ENCODE data around the gene YBX3.

Gene YBX3

GRCh38 chr12:10722905-10723746 is at the start of gene YBX3:
YBX3 (minus strand) TSS chr12:10723323; CDS start chr12:10723111, 212 bp downstream.
- TF ChIP-seq, protein P1, sequence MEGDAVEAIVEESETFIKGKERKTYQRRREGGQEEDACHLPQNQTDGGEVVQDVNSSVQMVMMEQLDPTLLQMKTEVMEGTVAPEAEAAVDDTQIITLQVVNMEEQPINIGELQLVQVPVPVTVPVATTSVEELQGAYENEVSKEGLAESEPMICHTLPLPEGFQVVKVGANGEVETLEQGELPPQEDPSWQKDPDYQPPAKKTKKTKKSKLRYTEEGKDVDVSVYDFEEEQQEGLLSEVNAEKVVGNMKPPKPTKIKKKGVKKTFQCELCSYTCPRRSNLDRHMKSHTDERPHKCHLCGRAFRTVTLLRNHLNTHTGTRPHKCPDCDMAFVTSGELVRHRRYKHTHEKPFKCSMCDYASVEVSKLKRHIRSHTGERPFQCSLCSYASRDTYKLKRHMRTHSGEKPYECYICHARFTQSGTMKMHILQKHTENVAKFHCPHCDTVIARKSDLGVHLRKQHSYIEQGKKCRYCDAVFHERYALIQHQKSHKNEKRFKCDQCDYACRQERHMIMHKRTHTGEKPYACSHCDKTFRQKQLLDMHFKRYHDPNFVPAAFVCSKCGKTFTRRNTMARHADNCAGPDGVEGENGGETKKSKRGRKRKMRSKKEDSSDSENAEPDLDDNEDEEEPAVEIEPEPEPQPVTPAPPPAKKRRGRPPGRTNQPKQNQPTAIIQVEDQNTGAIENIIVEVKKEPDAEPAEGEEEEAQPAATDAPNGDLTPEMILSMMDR (IDR thresholded peaks at IDR 0.05; ENCODE audit: low read depth, low read length, missing control alignments): no peak
- DNase-seq (ENCODE audit: low read depth): no peak
- peak within 1 kb of the TSS; percentile 82 for H3K4me3 ChIP-seq (ENCODE audit: low read depth, low read length)

GRCh38 chr12:10771132-10771733 is 48.1 kb upstream of the YBX3 start:
- TF ChIP-seq, protein P1 (IDR thresholded peaks at IDR 0.05; ENCODE audit: low read depth, low read length, missing control alignments): peak; percentile 38
- no peak overlapping the region for H3K4me3 ChIP-seq (ENCODE audit: low read depth, low read length)
- no peak for DNase-seq (ENCODE audit: low read depth)

- no peak overlapping the region for H3K4me3 ChIP-seq (ENCODE audit: low read depth, low read length)
- TF ChIP-seq, protein P1 (IDR thresholded peaks at IDR 0.05; ENCODE audit: low read depth, low read length, missing control alignments): no peak
- no peak for DNase-seq (ENCODE audit: low read depth)
Measured at GRCh38 chr12:10759657-10760056, 36.5 kb upstream of the YBX3 start.

DNA sequence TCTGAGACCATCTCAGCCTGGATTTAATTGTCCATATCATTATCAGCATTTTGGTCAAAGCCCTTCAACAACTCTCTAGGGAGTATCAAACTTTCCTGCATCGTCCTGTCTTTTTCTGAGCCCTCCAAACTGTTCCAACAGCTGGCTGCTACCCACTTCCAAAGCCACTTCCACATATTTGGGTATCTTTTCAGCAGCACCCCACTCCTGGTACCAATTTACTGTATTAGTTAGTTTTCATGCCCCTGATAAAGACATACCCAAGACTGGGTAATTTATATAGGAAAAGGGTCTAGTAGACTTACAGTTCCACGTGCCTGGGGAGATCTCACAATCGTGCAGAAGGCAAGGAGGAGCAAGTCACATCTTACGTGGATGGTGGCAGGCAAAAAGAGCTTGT is 33.1 kb upstream of the YBX3 start:
- H3K4me3 ChIP-seq (ENCODE audit: low read depth, low read length): no peak overlapping the region
- TF ChIP-seq, protein P1 (IDR thresholded peaks at IDR 0.05; ENCODE audit: low read depth, low read length, missing control alignments): no peak
- DNase-seq (ENCODE audit: low read depth): no peak

GRCh38 chr12:10753059-10753458 is 29.9 kb upstream of the YBX3 start:
- TF ChIP-seq, protein P1 (IDR thresholded peaks at IDR 0.05; ENCODE audit: low read depth, low read length, missing control alignments): no peak
- DNase-seq (ENCODE audit: low read depth): no peak
- no peak overlapping the region for H3K4me3 ChIP-seq (ENCODE audit: low read depth, low read length)

DNA sequence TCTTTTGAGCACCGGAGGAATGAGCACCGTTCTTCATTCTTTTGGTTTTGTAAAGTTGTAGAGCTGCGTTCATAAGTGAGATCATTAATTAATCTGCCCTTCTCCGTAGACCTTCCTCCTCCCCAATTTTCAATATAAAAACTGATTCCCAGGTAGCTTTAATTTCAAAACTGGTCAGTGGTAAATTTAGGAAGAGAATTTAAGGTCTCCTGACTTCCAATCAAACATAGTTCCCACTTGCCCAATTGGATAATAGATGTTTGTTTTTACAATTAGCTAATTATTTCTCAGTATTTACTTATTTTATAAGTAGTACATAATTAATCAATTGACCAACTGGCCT is 27.2 kb upstream of the YBX3 start:
- no peak overlapping the region for H3K4me3 ChIP-seq (ENCODE audit: low read depth, low read length)
- TF ChIP-seq, protein P1 (IDR thresholded peaks at IDR 0.05; ENCODE audit: low read depth, low read length, missing control alignments): no peak
- DNase-seq (ENCODE audit: low read depth): no peak

All from GM12864 (cell line).